Hindlimb muscle (tissue), 1 donor: ENCODE results near the gene DLD. TPM values are rescaled to one million over a fixed set of nuclear protein-coding genes. Genes with fewer than 3 reads are reported as not detected.
"Not testable (repeated sequence)": the region's sequence is repeated elsewhere in the genome, so short reads cannot be mapped to it uniquely, and the experiment has no call there.

Experiments
- DNase-seq: peaks from one replicate; pipeline ENCODE4 v3.0.0-alpha.2; 2013
- polyA plus RNA-seq: library from polyadenylated mRNA; unstranded; fragments of 120-200 nt; gene quantifications from one replicate; pipeline ENCODE4 v1.2.1, GENCODE V29; 2013; ENCODE audit not compliant: insufficient read length

The DLD gene
- 77.9 TPM for polyA plus RNA-seq

DNA sequence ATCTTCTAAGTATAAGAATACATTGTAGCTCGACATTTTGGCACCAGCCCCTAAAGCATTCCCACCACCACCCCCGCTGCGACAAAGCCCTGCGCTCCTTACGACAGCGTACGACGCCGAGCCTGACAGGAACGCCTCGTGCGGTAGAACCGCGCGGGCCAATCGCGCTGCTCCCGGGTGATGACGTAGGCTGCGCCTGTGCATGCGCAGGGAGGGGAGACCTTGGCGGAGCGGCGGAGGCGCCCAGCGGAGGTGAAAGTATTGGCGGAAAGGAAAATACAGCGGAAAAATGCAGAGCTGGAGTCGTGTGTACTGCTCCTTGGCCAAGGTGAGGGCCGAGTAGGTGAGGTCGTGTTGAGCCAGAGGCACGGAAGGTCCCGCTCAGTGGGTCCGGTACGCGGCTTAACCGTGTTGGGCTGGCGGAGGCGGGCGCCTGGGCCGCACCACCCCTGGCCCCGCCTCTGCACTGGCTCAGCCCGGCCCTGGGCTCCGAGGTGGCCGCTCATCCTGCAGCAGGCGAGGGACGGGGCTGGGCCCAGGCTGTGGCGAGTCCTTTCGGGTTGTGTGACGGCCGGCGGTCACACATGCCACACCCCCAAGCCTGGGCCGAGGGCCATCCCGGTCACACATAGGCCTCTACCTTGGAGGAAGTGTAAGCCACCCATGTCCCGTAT lies at the start of gene DLD:
Gene DLD (plus strand): TSS at position 222 of the 674 bp plus-strand sequence. CDS start 68 bp downstream, at position 290.
- DNase-seq, result peak; percentile 94

- no peak for DNase-seq
These were observed 48.8 kb upstream of the DLD start for GRCh38 chr7:107842213-107842612.

- DNase-seq, result no peak
These were observed 47.8 kb upstream of the DLD start for GRCh38 chr7:107843184-107843583.

DNA sequence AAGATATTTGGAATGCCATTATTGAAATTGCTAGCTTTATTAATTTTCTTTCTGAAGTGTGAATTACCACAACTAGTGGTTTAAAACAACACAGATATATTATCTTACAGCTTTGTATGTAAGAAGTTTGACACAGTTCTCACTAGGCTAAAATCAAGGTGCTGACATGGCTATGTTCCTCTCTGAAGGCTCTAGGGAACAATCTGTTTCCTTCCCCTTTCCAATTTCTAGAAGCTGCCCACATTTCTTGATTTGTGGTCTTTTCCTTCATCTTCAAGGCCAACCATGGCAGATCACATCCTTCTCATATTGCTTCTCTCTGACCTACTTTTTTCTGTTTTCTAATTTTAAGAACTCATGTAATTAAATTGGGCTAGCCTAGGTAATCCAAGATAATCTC lies 44.7 kb upstream of the DLD start:
- no peak for DNase-seq

DNA sequence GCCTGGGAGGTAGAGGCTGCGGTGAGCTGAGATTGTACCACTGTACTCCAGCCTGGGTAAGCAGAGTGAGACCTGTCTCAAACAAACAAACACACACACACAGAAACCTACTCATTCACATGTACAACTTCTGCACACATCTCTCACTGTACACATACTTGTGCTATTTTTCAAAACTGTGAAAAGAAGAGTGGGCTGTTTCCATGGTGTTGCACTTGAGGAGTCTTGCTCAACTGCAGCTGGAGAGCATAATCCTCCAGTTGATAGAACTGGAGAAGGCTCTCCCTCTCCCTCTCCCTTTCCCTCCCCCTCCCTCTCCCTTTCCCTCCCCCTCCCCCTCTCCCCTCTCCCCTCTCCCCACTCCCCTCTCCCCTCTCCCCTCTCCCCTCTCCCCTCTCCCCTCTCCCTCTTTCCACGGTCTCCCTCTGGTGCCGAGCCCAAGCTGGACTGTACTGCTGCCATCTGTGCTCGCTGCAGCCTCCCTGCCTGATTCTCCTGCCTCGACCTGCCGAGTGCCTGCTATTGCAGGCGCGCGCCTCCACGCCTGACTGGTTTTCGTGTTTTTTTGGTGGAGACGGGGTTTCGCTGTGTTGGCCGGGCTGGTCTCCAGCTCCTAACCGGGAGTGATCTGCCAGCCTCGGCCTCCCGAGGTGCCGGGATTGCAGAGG lies 43.7 kb upstream of the DLD start:
- DNase-seq, result no peak

GRCh38 chr7:107847836-107848175 lies 43.2 kb upstream of the DLD start:
- not testable (repeated sequence) for DNase-seq

GRCh38 chr7:107848211-107848610 lies 42.8 kb upstream of the DLD start:
- not testable (repeated sequence) for DNase-seq

DNA sequence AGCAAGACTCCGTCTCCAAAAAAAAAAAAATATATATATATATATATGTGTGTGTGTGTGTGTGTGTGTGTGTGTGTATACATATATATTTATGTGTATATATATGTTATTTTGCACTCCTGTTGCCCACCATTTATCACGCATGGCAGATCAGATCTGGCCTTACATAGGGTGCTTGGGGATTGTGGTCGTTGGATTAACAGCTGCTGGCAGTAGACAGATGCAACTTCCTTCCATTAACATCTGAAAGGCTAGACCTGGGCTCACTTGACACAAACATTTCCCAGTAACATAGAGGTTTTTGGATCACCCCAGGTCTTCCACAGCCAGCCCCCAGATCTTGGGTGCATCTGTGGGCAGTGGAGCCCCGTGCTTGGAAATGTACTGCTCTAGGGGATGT lies 40.8 kb upstream of the DLD start:
- DNase-seq, result no peak

DNA sequence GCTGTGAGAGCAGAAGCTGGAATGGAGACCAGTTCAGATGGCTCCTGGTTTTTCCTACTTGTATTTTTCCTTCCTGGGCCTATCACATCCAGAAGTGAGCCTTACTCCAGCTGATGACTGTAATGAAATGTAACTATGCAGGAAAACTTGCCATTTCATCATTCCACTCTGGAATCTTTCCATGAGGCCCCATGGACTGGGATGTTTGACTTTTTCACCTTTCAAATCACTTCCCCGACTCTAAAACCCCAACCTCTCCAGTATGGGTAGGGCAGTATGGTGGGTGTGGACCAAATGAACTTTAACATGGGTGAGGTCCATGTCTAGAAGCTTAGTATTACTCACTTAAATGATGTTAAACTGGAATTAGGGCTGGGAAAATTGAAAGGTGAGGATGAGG lies 40.3 kb upstream of the DLD start:
- no peak for DNase-seq

DNA sequence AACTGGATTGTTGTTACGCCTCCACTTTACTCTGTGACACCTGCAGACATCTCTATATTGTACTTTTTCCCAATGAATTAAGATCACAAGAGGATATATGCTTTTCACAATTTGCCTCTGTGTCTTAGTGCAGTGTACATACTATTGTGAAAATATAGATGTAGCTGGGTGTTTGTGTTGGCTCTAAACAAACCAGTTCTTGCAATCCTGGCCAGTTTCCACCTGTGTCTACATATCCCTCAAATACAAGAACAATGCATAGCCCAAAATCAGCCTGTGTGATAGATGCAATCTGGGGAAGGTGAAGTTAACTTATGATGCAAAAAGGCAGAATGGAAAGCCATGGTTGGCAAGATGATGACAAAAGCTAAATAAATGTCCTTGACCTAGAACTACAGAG lies 36.5 kb upstream of the DLD start:
- no peak for DNase-seq

GRCh38 chr7:107854989-107855388 lies 36.0 kb upstream of the DLD start:
- DNase-seq, result no peak

DNA sequence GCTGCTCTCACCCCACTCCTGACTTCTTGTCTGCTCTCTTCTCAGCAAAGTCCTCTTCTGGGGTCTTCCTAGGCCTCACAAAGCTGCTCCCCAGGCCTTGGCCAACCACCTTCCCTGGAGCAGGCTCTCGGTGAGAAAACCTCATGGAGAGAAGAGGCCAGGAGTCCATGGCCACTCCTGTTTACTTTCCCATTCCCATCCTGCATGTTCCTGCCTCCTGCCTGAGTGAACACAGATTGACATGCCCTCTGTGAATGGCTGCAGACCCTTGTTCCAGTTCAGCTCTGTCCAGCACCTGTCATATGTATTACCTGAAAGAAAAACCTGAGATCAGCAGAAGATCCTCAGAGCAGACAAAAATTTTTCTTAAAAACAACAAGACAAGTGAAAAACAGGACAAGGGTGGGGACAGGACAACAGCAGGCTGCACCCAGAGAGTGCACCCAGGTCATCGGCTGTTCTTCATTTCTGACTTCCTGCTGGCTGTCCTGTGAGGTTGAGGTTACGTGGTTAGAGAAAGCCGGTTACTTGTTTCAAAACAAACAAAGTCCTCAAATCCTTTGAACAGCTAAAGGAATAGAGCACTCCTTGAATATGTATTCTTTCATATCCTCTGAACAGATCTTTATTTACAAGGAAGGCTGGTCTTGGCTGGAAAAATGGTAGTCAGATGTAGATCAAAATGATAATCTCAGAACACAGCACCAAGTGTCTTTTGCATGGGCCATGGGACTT lies 34.0 kb upstream of the DLD start:
- no peak for DNase-seq

GRCh38 chr7:107857541-107857912 lies 33.5 kb upstream of the DLD start:
- no peak for DNase-seq

DNA sequence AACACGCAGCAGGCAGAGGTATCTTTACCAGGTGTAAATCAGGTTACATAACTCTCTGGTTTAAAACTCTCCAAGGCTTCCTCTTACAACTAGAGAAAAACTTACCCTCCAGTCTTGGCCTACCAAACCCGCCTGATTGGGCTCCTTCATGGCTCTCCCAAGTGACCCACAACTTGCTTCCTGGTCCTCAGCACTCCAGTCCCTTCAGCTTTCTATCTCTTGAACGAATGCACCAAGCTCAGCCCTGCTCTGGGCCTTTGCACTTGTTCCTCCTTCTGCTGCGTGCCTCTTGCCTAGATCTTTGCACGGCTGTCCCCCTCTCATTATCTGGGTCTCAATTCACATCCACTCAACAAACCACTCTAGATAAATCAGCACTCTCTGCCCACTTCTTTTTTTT lies 32.7 kb upstream of the DLD start:
- no peak for DNase-seq

- DNase-seq, result no peak
These were observed 30.6 kb upstream of the DLD start for GRCh38 chr7:107860279-107860961.

- no peak for DNase-seq
These were observed 29.9 kb upstream of the DLD start for GRCh38 chr7:107860981-107861652.

GRCh38 chr7:107865956-107866775 lies 24.8 kb upstream of the DLD start:
- no peak for DNase-seq

DNA sequence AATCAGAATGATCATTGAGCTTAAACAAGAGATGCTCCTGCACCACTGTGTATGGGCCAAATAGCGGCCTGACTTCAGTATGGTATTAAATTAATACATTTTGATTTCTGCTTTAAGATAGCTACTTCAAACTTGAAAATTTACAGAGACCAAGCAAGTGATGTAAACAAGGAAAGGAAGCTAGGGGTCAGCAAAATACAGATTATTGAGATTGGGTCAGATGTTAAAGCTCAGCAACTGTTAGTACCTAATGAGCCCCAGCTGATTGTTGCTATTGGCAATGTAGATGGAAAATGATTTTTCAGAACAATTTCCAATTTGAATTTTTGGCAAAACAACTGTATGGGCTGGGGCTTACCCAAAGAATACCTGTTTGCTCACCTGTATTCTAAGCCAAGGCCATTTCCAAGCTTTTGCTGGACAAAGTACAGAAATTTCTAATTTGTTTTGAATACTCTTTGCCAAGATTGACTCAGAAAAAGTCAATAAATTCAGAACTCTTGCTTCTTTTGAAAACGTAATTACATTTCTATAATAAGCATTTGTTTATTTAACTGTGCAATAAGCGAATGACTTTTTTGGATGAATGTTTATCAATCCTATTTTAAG lies 23.0 kb upstream of the DLD start:
- DNase-seq, result no peak

- DNase-seq, result no peak
These were observed 20.5 kb upstream of the DLD start for GRCh38 chr7:107870427-107871000.

- no peak for DNase-seq
These were observed 16.9 kb upstream of the DLD start for GRCh38 chr7:107874111-107874510.
